ENCODE results near the gene GLS.

Gene GLS

GRCh38 chr2:190903693-190904450, 23.3 kb downstream of the GLS start:
- DNase-seq (ENCODE audit: insufficient read length, low spot score) = no peak
- no peak for FAIRE-seq
- TF ChIP-seq CTCF (IDR thresholded peaks at IDR 0.05; ENCODE audit: insufficient read depth, missing control alignments) = no peak

DNA sequence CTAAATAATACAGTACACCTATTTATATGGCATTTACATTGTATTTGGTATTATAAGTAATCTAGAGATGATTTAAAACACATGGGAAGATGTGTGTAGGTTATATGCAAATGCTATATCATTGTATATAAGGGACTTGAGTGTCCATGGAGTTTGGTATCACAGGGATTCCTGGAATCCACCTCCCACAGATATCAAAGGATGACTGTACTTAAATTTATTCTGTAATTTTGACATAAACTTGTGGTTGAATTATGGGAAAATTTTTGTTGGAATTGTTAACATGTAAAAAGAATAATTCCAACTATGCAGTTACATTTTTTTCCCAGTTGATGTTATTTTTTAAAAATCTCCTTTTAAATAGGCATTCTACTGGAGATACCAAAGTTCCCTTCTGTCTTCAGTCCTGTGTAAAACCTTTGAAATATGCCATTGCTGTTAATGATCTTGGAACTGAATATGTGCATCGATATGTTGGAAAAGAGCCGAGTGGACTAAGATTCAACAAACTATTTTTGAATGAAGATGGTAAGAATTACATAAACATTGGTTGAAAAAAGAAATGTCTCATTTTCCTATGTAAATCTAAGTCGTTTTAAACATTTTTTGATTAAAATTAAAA, 24.1 kb downstream of the GLS start:
- no peak for TF ChIP-seq CTCF (IDR thresholded peaks at IDR 0.05; ENCODE audit: insufficient read depth, missing control alignments)
- peak; percentile 21 for FAIRE-seq
- no peak for DNase-seq (ENCODE audit: insufficient read length, low spot score)

DNA sequence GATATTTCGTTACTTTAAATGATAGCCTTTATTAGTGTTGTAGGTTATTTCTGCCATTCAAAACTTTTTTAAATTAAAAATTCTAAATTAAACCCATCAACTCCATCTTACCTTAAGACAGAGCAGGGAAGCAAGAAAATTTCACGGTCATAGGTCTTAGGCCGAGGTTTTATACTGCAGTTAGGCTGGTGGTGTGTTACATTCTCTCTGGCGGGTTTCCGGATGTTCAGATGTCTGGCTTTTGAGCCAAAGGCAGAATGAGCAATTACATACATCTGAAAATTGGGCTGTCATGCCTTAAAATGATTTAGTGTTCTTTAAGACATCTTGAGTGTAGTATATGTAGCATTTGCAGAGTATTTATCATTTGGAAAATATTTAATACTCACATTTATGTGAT, 27.9 kb downstream of the GLS start:
- DNase-seq (ENCODE audit: insufficient read length, low spot score) (no peak), FAIRE-seq (no peak)
- TF ChIP-seq CTCF (IDR thresholded peaks at IDR 0.05; ENCODE audit: insufficient read depth, missing control alignments) = no peak

- FAIRE-seq = no peak
- TF ChIP-seq CTCF (IDR thresholded peaks at IDR 0.05; ENCODE audit: insufficient read depth, missing control alignments) = no peak
- no peak for DNase-seq (ENCODE audit: insufficient read length, low spot score)
These were observed 29.1 kb downstream of the GLS start for GRCh38 chr2:190909680-190910079.

DNA sequence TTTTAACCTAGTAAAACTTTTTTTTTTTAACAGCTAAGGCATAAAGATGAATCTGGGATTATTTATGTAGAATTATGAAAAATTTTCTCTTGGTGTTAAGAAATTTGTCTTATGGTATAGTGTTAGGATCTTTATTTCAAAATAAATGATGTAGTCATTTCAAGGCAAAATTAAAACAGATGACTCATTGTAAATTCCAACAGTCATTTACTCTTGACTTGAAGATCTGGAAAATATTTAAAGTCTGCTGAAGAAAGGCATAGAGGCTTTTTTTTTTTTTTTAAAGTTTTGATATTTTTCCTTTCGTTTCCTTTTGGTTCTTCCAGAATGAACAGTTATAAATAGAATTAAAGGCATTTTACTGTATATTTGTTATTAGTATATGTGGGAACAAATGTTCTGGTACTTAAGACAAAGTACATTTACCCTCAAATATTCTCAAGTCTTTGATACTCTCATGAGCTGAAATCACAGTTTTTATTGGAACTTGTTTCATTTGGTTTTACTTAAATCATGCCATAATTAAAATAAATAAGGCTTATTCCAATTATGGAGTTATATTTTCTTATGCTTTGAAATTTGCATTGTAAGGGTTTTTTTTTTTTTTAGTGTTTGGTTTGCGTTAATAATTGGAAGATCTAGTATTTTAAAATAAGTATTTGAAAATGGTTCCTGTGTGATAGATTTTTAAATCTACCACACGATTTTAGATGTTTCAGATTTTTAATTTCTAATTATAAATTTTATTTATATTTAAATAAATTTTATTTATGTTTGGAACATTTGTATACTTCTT, 29.9 kb downstream of the GLS start:
- DNase-seq (ENCODE audit: insufficient read length, low spot score) (no peak), FAIRE-seq (no peak)
- no peak for TF ChIP-seq CTCF (IDR thresholded peaks at IDR 0.05; ENCODE audit: insufficient read depth, missing control alignments)

GRCh38 chr2:190911813-190912212, 31.2 kb downstream of the GLS start:
- DNase-seq (ENCODE audit: insufficient read length, low spot score) = no peak
- peak; percentile 78 for FAIRE-seq
- TF ChIP-seq CTCF (IDR thresholded peaks at IDR 0.05; ENCODE audit: insufficient read depth, missing control alignments) = no peak
